ENCODE data around the gene MACO1.
"Not testable (repeated sequence)": the region's sequence is repeated elsewhere in the genome, so short reads cannot be mapped to it uniquely, and the experiment has no call there.

DNA sequence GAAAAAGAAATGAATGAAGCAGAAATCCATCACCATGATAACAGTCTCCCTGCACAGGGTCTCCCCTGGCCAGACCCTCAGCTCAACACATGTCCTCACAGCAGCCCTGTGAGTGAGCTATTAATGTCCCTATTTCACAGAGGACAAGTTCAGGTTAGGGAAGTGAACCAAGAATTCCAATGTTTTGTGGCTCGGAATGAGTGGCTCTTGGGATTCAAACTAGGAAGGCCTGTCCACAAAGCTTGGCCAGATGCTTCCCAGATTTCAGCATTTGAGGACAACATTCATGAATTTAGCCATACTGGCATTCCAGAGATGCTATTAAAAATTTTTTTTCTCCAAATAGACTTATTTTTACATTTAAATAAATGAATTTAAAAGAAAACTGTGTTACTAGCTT, 48.2 kb upstream of the MACO1 start:
- TF ChIP-seq, protein P1, sequence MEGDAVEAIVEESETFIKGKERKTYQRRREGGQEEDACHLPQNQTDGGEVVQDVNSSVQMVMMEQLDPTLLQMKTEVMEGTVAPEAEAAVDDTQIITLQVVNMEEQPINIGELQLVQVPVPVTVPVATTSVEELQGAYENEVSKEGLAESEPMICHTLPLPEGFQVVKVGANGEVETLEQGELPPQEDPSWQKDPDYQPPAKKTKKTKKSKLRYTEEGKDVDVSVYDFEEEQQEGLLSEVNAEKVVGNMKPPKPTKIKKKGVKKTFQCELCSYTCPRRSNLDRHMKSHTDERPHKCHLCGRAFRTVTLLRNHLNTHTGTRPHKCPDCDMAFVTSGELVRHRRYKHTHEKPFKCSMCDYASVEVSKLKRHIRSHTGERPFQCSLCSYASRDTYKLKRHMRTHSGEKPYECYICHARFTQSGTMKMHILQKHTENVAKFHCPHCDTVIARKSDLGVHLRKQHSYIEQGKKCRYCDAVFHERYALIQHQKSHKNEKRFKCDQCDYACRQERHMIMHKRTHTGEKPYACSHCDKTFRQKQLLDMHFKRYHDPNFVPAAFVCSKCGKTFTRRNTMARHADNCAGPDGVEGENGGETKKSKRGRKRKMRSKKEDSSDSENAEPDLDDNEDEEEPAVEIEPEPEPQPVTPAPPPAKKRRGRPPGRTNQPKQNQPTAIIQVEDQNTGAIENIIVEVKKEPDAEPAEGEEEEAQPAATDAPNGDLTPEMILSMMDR (IDR thresholded peaks at IDR 0.05 in 4 of 5, conservative IDR thresholded peaks at IDR 0.05 in 1 of 5) = not testable (repeated sequence)
- not testable (repeated sequence) for TF ChIP-seq POLR2A (IDR thresholded peaks at IDR 0.05)

Measured in gastrocnemius medialis (tissue), 4 donors.